ENCODE measurements around the gene SEPHS2.
A peak's percentile ranks its signal among the peaks of the same experiment; 100 is the strongest.

SEPHS2 gene

DNA sequence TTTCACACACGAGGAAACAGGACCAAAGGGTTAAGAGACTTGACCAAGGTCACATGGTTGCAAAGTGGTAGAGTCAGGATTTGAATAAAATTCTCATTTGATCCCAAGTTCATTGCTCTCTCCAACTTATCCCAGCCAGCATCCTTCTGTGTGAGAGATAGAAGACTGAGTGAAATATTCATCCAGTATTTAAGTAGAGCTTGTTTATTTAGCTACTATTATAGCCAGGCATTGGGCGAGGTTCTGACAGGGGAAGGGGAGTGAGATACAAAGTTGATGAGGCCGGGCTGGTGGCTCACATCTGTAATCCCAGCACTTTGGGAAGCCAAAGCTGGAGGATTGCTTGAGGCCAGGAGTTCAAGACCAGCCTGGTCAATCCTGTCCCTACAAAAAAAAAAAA is 31.3 kb upstream of the SEPHS2 start:
- H3K4me3 ChIP-seq (replicated peaks; ENCODE audit: insufficient read depth, low read length), result no peak overlapping the region
- no peak for DNase-seq (ENCODE audit: low read depth in 1 of 2, low spot score in 1 of 2)
- no peaks in the 10 kb centered on the region for H3K27me3 ChIP-seq (ENCODE audit: insufficient read depth, poor library complexity, severe bottlenecking)
- H3K27ac ChIP-seq (replicated peaks), result no peak overlapping the region
- TF ChIP-seq, protein P1, sequence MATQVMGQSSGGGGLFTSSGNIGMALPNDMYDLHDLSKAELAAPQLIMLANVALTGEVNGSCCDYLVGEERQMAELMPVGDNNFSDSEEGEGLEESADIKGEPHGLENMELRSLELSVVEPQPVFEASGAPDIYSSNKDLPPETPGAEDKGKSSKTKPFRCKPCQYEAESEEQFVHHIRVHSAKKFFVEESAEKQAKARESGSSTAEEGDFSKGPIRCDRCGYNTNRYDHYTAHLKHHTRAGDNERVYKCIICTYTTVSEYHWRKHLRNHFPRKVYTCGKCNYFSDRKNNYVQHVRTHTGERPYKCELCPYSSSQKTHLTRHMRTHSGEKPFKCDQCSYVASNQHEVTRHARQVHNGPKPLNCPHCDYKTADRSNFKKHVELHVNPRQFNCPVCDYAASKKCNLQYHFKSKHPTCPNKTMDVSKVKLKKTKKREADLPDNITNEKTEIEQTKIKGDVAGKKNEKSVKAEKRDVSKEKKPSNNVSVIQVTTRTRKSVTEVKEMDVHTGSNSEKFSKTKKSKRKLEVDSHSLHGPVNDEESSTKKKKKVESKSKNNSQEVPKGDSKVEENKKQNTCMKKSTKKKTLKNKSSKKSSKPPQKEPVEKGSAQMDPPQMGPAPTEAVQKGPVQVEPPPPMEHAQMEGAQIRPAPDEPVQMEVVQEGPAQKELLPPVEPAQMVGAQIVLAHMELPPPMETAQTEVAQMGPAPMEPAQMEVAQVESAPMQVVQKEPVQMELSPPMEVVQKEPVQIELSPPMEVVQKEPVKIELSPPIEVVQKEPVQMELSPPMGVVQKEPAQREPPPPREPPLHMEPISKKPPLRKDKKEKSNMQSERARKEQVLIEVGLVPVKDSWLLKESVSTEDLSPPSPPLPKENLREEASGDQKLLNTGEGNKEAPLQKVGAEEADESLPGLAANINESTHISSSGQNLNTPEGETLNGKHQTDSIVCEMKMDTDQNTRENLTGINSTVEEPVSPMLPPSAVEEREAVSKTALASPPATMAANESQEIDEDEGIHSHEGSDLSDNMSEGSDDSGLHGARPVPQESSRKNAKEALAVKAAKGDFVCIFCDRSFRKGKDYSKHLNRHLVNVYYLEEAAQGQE (IDR thresholded peaks at IDR 0.05; ENCODE audit: insufficient replicate concordance, low read depth), result no peak
- TF ChIP-seq POLR2AphosphoS5 (IDR thresholded peaks at IDR 0.05; ENCODE audit: low read depth), result no peak
- no peak for TF ChIP-seq SPI1 (IDR thresholded peaks at IDR 0.05; ENCODE audit: borderline replicate concordance, low read depth)
- TF ChIP-seq GABPA (IDR thresholded peaks at IDR 0.05; ENCODE audit: low read depth), result no peak
- no peak for TF ChIP-seq CTCF (IDR thresholded peaks at IDR 0.05; ENCODE audit: insufficient read depth, low read length)

DNA sequence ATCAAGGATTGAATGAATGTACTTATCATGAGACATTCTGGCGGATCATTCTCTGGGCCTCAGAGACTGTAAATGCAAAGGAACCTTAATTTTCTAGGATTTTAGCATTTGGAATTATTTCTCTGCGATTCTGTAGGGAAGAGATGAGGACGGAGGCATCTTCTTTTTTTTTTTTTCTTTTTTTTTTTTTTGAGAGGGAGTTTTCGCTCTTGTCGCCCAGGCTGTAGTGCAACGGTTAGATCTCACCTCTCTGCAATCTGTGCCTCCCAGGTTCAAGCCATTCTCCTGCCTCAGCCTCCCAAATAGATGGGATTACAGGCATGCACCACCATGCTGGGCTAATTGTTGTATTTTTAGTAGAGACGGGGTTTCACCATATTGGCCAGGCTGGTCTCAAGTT is 29.0 kb upstream of the SEPHS2 start:
- no peaks in the 10 kb centered on the region for H3K27me3 ChIP-seq (ENCODE audit: insufficient read depth, poor library complexity, severe bottlenecking)
- DNase-seq (ENCODE audit: low read depth in 1 of 2, low spot score in 1 of 2), result no peak
- H3K4me3 ChIP-seq (replicated peaks; ENCODE audit: insufficient read depth, low read length), result peak overlapping the region; percentile 77
- H3K27ac ChIP-seq (replicated peaks), result peak overlapping the region; percentile 83
- no peak for TF ChIP-seq POLR2AphosphoS5 (IDR thresholded peaks at IDR 0.05; ENCODE audit: low read depth)
- TF ChIP-seq, protein P1 (IDR thresholded peaks at IDR 0.05; ENCODE audit: insufficient replicate concordance, low read depth), result no peak
- TF ChIP-seq SPI1 (IDR thresholded peaks at IDR 0.05; ENCODE audit: borderline replicate concordance, low read depth), result no peak
- TF ChIP-seq CTCF (IDR thresholded peaks at IDR 0.05; ENCODE audit: insufficient read depth, low read length), result no peak
- TF ChIP-seq GABPA (IDR thresholded peaks at IDR 0.05; ENCODE audit: low read depth), result no peak

GRCh38 chr16:30474074-30474452 is 28.4 kb upstream of the SEPHS2 start:
- Histone ChIP-seq H3K27me3 (ENCODE audit: insufficient read depth, poor library complexity, severe bottlenecking) (no peaks in the 10 kb centered on the region), H3K4me3 (replicated peaks; ENCODE audit: insufficient read depth, low read length) (peak overlapping the region; percentile 77), H3K27ac (replicated peaks) (peak overlapping the region; percentile 83)
- no peak for DNase-seq (ENCODE audit: low read depth in 1 of 2, low spot score in 1 of 2)
- TF ChIP-seq GABPA (IDR thresholded peaks at IDR 0.05; ENCODE audit: low read depth) (no peak), POLR2AphosphoS5 (IDR thresholded peaks at IDR 0.05; ENCODE audit: low read depth) (no peak), CTCF (IDR thresholded peaks at IDR 0.05; ENCODE audit: insufficient read depth, low read length) (no peak), SPI1 (IDR thresholded peaks at IDR 0.05; ENCODE audit: borderline replicate concordance, low read depth) (no peak)
- TF ChIP-seq, protein P1 (IDR thresholded peaks at IDR 0.05; ENCODE audit: insufficient replicate concordance, low read depth), result no peak

Data from HL-60 (cell line).